PC-9 (cell line): Measurements from ENCODE around the gene MAGI1.

ENCODE experiments used
- EZH2 ChIP-seq: fragments of 200-600 bp; sonication (generic); IDR thresholded peaks from 2 replicates; pipeline ENCODE4 v1.8.0; 2017; ENCODE audit warnings: antibody characterized with exemption, low read depth
- TF ChIP-seq, protein P1 (sequence below): fragments of 200-600 bp; sonication (generic); conservative IDR thresholded peaks from 2 replicates; pipeline ENCODE4 v1.6.1; 2017; ENCODE audit warnings: mixed run types, antibody characterized with exemption, mild to moderate bottlenecking, moderate library complexity

DNA sequence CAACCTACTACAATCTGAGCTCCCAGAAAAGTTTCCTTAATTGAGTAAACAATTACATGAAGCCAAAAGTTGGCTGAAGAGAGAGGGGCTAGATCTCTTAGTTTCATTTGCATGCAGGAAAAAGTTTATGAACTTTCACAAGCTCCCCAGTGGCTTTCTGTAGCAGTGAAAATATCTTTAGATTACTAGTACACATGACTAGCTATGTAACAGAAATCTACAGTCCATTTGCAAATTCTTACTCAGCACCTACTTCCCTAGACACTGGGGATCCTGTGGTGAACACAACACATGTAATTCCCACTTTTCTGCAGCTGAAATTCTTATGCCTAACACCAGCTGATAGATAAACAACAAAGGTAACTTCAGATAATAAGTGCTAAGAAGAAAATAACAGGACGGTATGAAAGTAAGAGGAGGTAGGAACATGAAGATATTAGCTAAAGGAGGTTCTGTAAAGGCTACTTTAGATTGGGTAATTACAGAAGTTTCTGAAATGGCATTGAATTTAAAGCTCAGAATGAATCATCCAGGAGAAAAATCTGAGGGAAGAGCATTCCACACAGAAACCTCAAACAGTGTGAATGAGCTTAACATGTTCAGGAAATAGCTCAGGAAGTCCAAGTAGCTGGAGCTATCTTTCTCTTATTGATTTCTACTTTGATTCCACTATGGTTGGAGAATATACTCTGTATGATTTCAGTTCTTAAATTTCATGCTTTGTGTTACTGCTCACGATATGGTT is 204.8 kb downstream of the MAGI1 start:
- TF ChIP-seq, protein P1, sequence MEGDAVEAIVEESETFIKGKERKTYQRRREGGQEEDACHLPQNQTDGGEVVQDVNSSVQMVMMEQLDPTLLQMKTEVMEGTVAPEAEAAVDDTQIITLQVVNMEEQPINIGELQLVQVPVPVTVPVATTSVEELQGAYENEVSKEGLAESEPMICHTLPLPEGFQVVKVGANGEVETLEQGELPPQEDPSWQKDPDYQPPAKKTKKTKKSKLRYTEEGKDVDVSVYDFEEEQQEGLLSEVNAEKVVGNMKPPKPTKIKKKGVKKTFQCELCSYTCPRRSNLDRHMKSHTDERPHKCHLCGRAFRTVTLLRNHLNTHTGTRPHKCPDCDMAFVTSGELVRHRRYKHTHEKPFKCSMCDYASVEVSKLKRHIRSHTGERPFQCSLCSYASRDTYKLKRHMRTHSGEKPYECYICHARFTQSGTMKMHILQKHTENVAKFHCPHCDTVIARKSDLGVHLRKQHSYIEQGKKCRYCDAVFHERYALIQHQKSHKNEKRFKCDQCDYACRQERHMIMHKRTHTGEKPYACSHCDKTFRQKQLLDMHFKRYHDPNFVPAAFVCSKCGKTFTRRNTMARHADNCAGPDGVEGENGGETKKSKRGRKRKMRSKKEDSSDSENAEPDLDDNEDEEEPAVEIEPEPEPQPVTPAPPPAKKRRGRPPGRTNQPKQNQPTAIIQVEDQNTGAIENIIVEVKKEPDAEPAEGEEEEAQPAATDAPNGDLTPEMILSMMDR = no peak
- no peak for TF ChIP-seq EZH2
